Heart right ventricle (tissue), 16 donors: ENCODE data around the gene EFNA5. TPM values are rescaled to one million over a fixed set of nuclear protein-coding genes. Genes with fewer than 3 reads are reported as not detected.

ENCODE experiments used
- ATAC-seq, 8 donors: fragments of 200-7000 bp; cut with Tn5 transposase; one replicate each; pipeline ENCODE4 v1.9.1; 2020; ENCODE audit warnings: mild to moderate bottlenecking in 8 of 8, moderate library complexity in 8 of 8, moderate number of reproducible peaks in 1 of 8
- DNase-seq, 2 donors: peaks; one replicate each; pipeline ENCODE4 v3.0.0-alpha.2; 2020
- H3K27ac ChIP-seq, 10 donors: fragments of 200-600 bp; sonication (generic) in 2 of 10; one replicate each; pipeline versions ENCODE4 v1.5.0 to v1.8.0; 2020 to 2022; ENCODE audit warnings: mild to moderate bottlenecking in 3 of 10
- H3K27me3 ChIP-seq, 7 donors: fragments of 200-600 bp; one replicate each; pipeline ENCODE4 v1.8.0; 2021 to 2022; ENCODE audit warnings: mild to moderate bottlenecking in 2 of 7
- H3K36me3 ChIP-seq, 9 donors: fragments of 200-600 bp; sonication (generic) in 1 of 9; one replicate each; pipeline versions ENCODE4 v1.5.0 to v1.8.0; 2020 to 2022; ENCODE audit warnings: mild to moderate bottlenecking in 2 of 9
- H3K4me1 ChIP-seq, 9 donors: fragments of 200-600 bp; sonication (generic) in 1 of 9; one replicate each; pipeline versions ENCODE4 v1.5.0 to v1.8.0; 2020 to 2022; ENCODE audit warnings: mild to moderate bottlenecking in 4 of 9
- H3K4me3 ChIP-seq, 10 donors: fragments of 200-600 bp; sonication (generic) in 2 of 10; one replicate each; pipeline versions ENCODE4 v1.5.0 to v1.8.0; 2020 to 2022; ENCODE audit warnings: mild to moderate bottlenecking in 7 of 10, moderate library complexity in 2 of 10
- H3K9me3 ChIP-seq, 11 donors: fragments of 200-600 bp in 10 of 11; sonication (generic) in 2 of 11; one replicate each; pipeline versions ENCODE4 v1.5.0 to v1.8.0; 2013 to 2022; ENCODE audit warnings: mild to moderate bottlenecking in 2 of 11, control low read depth in 1 of 11, moderate library complexity in 1 of 11
- WGBS, 2 donors: extraction: QIAGEN DNeasy Blood & Tissue Kit; methylation state at CpG; one replicate each; pipeline ENCODE4 v1.1.7; 2013; ENCODE audit warnings: inconsistent platforms in 1 of 2; 5-methylcytosine and 5-hydroxymethylcytosine counted together
- intact Hi-C, 10 donors: fragments of 100-400 bp; cut with DNase I; formaldehyde crosslinking; loops; one replicate each; pipeline versions ENCODE4 v1.11.1 to v1.14.2; 2022
- polyA plus RNA-seq, 2 donors: library from polyadenylated mRNA; stranded (reverse); fragments of 200-250 nt; gene quantifications; one replicate each; pipeline ENCODE4 v1.2.3, GENCODE V29; 2013
- total RNA-seq, 10 donors: library from RNA; stranded (reverse); fragmentation: NEBNext Ultra II Directional in 3 of 10; extraction: Animal tissue kit (Norgen Biotek cat#: 25700) in 3 of 10; gene quantifications; one replicate each; pipeline versions ENCODE4 v1.2.1 to v1.2.4, GENCODE V29; 2021 to 2023
- TF ChIP-seq, protein P1 (sequence below), 9 donors: fragments of 200-600 bp; sonication (generic) in 2 of 9; IDR thresholded peaks; one replicate each; pipeline versions ENCODE4 v1.5.0 to v1.8.0; 2021 to 2022; ENCODE audit warnings: antibody characterized with exemption in 9 of 9, mild to moderate bottlenecking in 5 of 9, moderate library complexity in 1 of 9
- donor health status: Arrhythmogenic right ventricular cardiomyopathy.
- donor health status: ischemic (EF 13 %, LVEDD 7.1; RV severe dilation, severe dysfunction).
- donor health status: healthy with polysubstance abuse.
- donor health status: DM: no; HTN: yes; CAD: no.
- donor health status: DM: no; HTN: no; CAD: no.
- donor health status: ischemic (EF 25% LVEDD 6.9; RV normal size, moderate dysfunction).
- donor health status: ischemic (EF 25% LVEDD 5.7; RV mildly dilated, moderate dysfunction).
- donor health status: healthy.
- donor health status: DM: yes; HTN: yes; CAD: no.
- donor health status: Ischemic cardiomyopathy.
- donor health status: ischemic (EF 35%, LVEDD 5.7; RV mildly dilated, moderate dysfunction).
- donor health status: nonischemic (EF 11% LVEDD 7.7; RV severe dilation, severe dysfunction).
- donor health status: DM: yes; HTN: yes; CAD: no.
- donor health status: PGD.
- donor health status: ischemic (EF 29% LVEDD 5.4; RV normal size, mild dysfunction).
- donor health status: nonischemic (EF 23%, LVEDD 6.1; RV moderate dilation, normal function).

Gene EFNA5
- total and polyA plus RNA-seq, 12 donors: 6.9 to 49.4 (median 33.9) TPM

DNA sequence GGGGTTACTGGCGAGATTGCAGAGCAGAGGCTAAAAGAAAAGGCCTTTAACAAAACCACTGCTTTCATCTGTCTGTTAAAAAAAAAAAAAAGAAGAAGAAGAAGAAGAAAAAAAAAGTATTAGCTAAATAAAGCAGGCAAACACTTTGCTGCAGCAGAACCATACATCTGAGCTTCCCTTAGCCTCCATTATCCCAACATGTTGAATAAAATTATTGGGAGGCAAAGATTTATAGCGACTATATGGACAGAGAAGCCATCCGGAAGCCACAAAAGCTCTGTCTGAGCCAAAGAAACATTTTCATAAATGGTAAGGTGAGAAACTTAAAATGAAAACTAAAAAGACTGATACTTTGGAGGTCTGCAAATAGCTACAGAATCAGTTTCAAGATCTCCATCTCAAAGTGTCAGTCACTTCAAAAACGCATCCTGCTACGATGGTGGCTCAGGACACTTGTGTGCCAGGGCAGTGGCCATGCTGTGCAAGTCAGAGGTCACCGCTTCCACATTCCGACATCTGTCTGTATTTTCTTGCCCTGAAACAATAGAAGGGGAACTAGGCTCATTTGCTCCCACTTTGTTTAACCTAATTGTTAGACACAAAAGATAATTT lies 9.6 kb downstream of the EFNA5 start:
- no peak overlapping the region for H3K4me3 ChIP-seq
- peaks cover 0 to 31% (median 0%) of the 10 kb centered on the region in 9 donors for H3K4me1 ChIP-seq
- H3K36me3 ChIP-seq: no peaks in the 10 kb centered on the region
- intact Hi-C loops: loop anchor here in 2 of 10 donors (10.0 kb wide), 2 partner anchors 196 to 276 kb away; no protein-coding TSS in a partner anchor
- TF ChIP-seq, protein P1, sequence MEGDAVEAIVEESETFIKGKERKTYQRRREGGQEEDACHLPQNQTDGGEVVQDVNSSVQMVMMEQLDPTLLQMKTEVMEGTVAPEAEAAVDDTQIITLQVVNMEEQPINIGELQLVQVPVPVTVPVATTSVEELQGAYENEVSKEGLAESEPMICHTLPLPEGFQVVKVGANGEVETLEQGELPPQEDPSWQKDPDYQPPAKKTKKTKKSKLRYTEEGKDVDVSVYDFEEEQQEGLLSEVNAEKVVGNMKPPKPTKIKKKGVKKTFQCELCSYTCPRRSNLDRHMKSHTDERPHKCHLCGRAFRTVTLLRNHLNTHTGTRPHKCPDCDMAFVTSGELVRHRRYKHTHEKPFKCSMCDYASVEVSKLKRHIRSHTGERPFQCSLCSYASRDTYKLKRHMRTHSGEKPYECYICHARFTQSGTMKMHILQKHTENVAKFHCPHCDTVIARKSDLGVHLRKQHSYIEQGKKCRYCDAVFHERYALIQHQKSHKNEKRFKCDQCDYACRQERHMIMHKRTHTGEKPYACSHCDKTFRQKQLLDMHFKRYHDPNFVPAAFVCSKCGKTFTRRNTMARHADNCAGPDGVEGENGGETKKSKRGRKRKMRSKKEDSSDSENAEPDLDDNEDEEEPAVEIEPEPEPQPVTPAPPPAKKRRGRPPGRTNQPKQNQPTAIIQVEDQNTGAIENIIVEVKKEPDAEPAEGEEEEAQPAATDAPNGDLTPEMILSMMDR (IDR thresholded peaks at IDR 0.05): no peak
- H3K9me3 ChIP-seq: no peaks in the 10 kb centered on the region
- ATAC-seq (no peak), DNase-seq (no peak)
- whole genome bisulfite sequencing, 2 donors: 76 to 82% methylated on average over 7 of the region's 7 CpGs
- peaks cover 0 to 7% (median 0%) of the 10 kb centered on the region in 7 donors for H3K27me3 ChIP-seq
- H3K27ac ChIP-seq: no peak overlapping the region

DNA sequence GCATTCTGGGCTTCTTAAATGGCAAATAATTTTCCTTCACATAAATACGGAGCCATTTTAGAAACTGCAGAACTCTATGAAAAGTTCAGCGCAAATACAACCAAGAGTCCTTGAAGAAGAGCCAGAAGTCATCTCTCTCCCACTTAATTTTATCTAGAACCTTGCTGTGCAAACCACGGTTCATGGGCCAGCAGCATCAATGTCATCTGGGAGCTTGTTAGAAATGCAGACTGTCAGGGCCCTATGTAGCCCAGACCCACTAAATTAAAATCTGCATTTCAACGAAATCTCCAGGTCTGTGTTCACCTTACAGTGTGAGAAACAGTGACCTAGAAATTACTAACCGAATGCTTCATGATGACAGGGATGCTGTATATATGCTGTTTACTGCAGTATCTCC lies 12.2 kb downstream of the EFNA5 start:
- no peaks in the 10 kb centered on the region for H3K9me3 ChIP-seq
- no peaks in the 10 kb centered on the region for H3K36me3 ChIP-seq
- DNase-seq (no peak), ATAC-seq (peak in 2 of 8 donors; percentile 53 to 61)
- 60 to 62% methylated on average over 5 of the region's 5 CpGs for WGBS, 2 donors
- intact Hi-C loops: no loop called here
- peaks cover 0 to 45% (median 0%) of the 10 kb centered on the region in 9 donors for H3K4me1 ChIP-seq
- peak overlapping the region in 1 of 10 donors; percentile 1 for H3K27ac ChIP-seq
- H3K27me3 ChIP-seq: no peaks in the 10 kb centered on the region
- TF ChIP-seq, protein P1 (IDR thresholded peaks at IDR 0.05): no peak
- H3K4me3 ChIP-seq: no peak overlapping the region

DNA sequence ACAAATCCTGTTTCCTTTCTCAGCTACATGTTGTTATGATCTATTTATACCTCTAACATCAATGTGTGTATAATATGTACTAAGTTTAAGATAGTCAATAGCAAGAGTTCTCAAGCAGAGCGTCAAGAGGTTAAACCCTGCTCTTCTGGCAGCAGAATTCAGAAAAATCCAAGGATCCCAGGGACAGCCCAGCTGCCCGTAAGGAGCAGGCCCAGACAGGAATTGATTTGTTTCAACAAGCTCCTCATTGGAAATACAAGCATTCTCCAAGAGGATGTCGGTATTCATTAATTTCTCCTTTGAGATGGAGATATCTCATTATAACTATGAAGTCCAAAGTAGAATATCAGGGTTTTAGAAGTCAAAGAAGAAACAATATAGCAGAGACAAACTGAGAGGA lies 14.9 kb downstream of the EFNA5 start:
- no peak for ATAC-seq
- Histone ChIP-seq H3K4me1 (peaks cover 0 to 49% (median 0%) of the 10 kb centered on the region in 9 donors), H3K27ac (no peak overlapping the region), H3K36me3 (no peaks in the 10 kb centered on the region), H3K4me3 (no peak overlapping the region), H3K27me3 (no peaks in the 10 kb centered on the region), H3K9me3 (no peaks in the 10 kb centered on the region)
- WGBS, 2 donors: 60 to 62% methylated on average over 3 of the region's 3 CpGs
- TF ChIP-seq, protein P1 (IDR thresholded peaks at IDR 0.05): no peak
- intact Hi-C loops: no loop called here
- no peak for DNase-seq

DNA sequence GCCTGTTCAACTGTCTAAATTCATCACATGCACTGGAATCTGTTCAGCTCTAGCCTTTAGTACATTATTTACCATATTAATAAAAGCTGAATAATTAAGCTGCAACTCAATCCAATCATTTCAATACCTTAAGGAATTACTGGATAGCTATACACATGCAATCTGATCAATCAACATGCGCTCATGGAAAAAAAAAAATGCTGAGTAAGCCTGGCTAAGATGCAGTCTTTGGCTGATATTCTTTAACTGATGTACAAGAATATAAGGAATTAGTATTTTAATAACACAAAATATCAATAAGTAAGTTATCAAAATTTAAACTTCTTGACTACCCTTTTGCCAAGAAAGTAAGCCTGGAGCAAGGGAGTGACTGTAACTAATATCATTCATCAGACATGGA lies 15.9 kb downstream of the EFNA5 start:
- TF ChIP-seq, protein P1 (IDR thresholded peaks at IDR 0.05): no peak
- peaks cover 0 to 57% (median 0%) of the 10 kb centered on the region in 9 donors for H3K4me1 ChIP-seq
- no peak for DNase-seq
- intact Hi-C loops: no loop called here
- no peaks in the 10 kb centered on the region for H3K9me3 ChIP-seq
- no peaks in the 10 kb centered on the region for H3K36me3 ChIP-seq
- WGBS, 2 donors: 93 to 100% methylated on average over 1 of the region's 1 CpG
- no peak overlapping the region for H3K27ac ChIP-seq
- no peak for ATAC-seq
- no peaks in the 10 kb centered on the region for H3K27me3 ChIP-seq
- H3K4me3 ChIP-seq: no peak overlapping the region
